GM06990 (cell line): ENCODE data around the gene INPP1.

Experiments used
- DNase-seq: peaks from one replicate; pipeline ENCODE4 v3.0.0-alpha.2; 2011; ENCODE audit not compliant: insufficient read length; ENCODE audit errors: extremely low read depth
- H3K27me3 ChIP-seq: replicated peaks from 2 replicates; pipeline ENCODE4 v1.6.0; 2011; ENCODE audit warnings: low read length; ENCODE audit not compliant: control insufficient read depth, insufficient read depth
- H3K36me3 ChIP-seq: 2 replicates; pipeline ENCODE4 v1.5.1; 2011; ENCODE audit warnings: low read length; ENCODE audit not compliant: control insufficient read depth, insufficient read depth
- H3K4me3 ChIP-seq: replicated peaks from 2 replicates; pipeline ENCODE4 v1.5.1; 2011; ENCODE audit warnings: low read depth, mild to moderate bottlenecking, control low read depth, low read length
- CTCF ChIP-seq: IDR thresholded peaks from 2 replicates; pipeline ENCODE4 v1.5.1; 2011; ENCODE audit warnings: low read length, control low read depth, mild to moderate bottlenecking, inconsistent platforms; ENCODE audit not compliant: insufficient read depth, poor library complexity, severe bottlenecking

The INPP1 gene

GRCh38 chr2:190402986-190403603, 59.7 kb downstream of the INPP1 start:
- no peaks in the 10 kb centered on the region for H3K36me3 ChIP-seq
- TF ChIP-seq CTCF, result no peak
- no peaks in the 10 kb centered on the region for H3K27me3 ChIP-seq
- no peak for DNase-seq
- H3K4me3 ChIP-seq, result no peak overlapping the region

DNA sequence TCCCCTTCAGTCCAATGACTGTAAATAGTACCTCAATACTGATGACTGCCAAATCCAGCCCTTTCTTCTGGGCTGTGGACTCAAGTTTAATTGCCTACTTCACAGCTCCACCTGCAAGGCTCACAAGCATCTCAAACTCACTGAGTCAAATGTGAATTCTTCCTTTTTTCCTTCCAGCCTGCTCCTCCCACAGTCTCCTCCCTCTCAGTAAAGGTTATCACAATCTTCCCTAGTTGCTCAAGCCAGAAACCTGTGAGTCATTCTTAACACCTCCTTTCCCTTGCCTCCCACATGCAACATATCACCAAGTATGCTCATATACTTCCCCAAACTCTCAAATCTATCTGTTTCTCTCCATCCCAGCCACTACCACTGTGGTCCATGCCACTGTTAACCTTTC, 61.1 kb downstream of the INPP1 start:
- no peaks in the 10 kb centered on the region for H3K36me3 ChIP-seq
- H3K27me3 ChIP-seq, result no peaks in the 10 kb centered on the region
- H3K4me3 ChIP-seq, result no peak overlapping the region
- no peak for DNase-seq
- no peak for TF ChIP-seq CTCF

GRCh38 chr2:190405070-190405469, 61.7 kb downstream of the INPP1 start:
- DNase-seq, result no peak
- no peak for TF ChIP-seq CTCF
- Histone ChIP-seq H3K27me3 (no peaks in the 10 kb centered on the region), H3K4me3 (no peak overlapping the region), H3K36me3 (no peaks in the 10 kb centered on the region)

DNA sequence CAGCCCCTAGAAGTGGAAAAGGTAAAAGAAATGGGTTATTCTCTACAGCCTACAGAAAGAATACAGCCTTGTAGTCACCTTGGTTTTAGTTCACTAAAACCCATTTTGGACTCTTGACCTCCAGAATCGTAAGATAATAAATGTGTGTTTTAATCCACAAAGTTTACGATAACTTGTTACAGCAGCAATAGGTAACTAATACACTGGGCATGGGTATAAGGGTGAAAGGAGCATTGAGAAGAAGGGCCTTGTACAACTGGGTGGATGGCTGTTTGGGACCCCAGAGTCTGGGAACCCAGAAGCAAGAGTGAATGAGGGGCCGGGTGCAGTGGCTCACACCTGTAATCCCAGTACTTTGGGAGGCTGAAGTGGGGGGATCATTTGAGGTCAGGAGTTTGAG, 62.6 kb downstream of the INPP1 start:
- Histone ChIP-seq H3K4me3 (no peak overlapping the region), H3K36me3 (no peaks in the 10 kb centered on the region), H3K27me3 (no peaks in the 10 kb centered on the region)
- no peak for DNase-seq
- no peak for TF ChIP-seq CTCF

- TF ChIP-seq CTCF, result no peak
- Histone ChIP-seq H3K27me3 (no peaks in the 10 kb centered on the region), H3K4me3 (no peak overlapping the region), H3K36me3 (no peaks in the 10 kb centered on the region)
- DNase-seq, result no peak
These were observed 63.4 kb downstream of the INPP1 start for GRCh38 chr2:190406805-190407204.

- no peak for TF ChIP-seq CTCF
- Histone ChIP-seq H3K27me3 (no peaks in the 10 kb centered on the region), H3K4me3 (peak overlapping the region; percentile 83), H3K36me3 (no peaks in the 10 kb centered on the region)
- no peak for DNase-seq
These were observed 63.9 kb downstream of the INPP1 start for GRCh38 chr2:190407246-190407661.
